Pancreas (tissue), 10 donors: ENCODE results near the gene MUC2. TPM values are rescaled to one million over a fixed set of nuclear protein-coding genes. Genes with fewer than 3 reads are reported as not detected.

Experiments used
- ATAC-seq, 4 donors: fragments of 200-7000 bp; cut with Tn5 transposase; one replicate each; pipeline versions ENCODE4 v1.8.0 to v1.9.1; 2020; ENCODE audit warnings: mild to moderate bottlenecking in 4 of 4, moderate library complexity in 4 of 4
- DNase-seq, 6 donors: peaks; one replicate each; pipeline ENCODE4 v3.0.0-alpha.2; 2020
- FAIRE-seq: peaks from 2 replicates; lab custom pipeline; 2012; peaks lifted over from hg19 to GRCh38; lab: Jason Lieb, UNC
- H3K27ac ChIP-seq, 4 donors: fragments of 200-600 bp; sonication (generic); 1 replicate in 3 of 4; 2 replicates in 1 of 4; pipeline versions ENCODE4 v1.5.0 to v1.8.0; 2020
- H3K27me3 ChIP-seq, 4 donors: fragments of 200-600 bp; one replicate each; pipeline ENCODE4 v1.8.0; 2021
- H3K36me3 ChIP-seq, 3 donors: fragments of 200-600 bp; sonication (generic) in 1 of 3; one replicate each; pipeline versions ENCODE4 v1.5.0 to v1.8.0; 2020 to 2021
- H3K4me1 ChIP-seq, 3 donors: fragments of 200-600 bp; one replicate each; pipeline ENCODE4 v1.8.0; 2021
- H3K4me3 ChIP-seq, 4 donors: fragments of 200-600 bp; sonication (generic) in 2 of 4; one replicate each; pipeline versions ENCODE4 v1.5.0 to v1.8.0; 2020 to 2021
- H3K9me3 ChIP-seq, 4 donors: fragments of 200-600 bp; one replicate each; pipeline ENCODE4 v1.8.0; 2021
- WGBS, 2 donors: extraction: QIAGEN DNeasy Blood & Tissue Kit; methylation state at CpG; one replicate each; pipeline ENCODE4 v1.1.7; 2013; 5-methylcytosine and 5-hydroxymethylcytosine counted together
- intact Hi-C, 3 donors: fragments of 100-400 bp; cut with DNase I; formaldehyde crosslinking; loops; one replicate each; pipeline versions ENCODE4 v1.11.1 to v1.14.2; 2022
- polyA plus RNA-seq, 2 donors: library from polyadenylated mRNA; stranded (reverse); fragments of 200-250 nt; gene quantifications; one replicate each; pipeline ENCODE4 v1.2.3, GENCODE V29; 2013
- total RNA-seq, 6 donors: library from RNA; stranded (reverse); fragmentation: NEBNext Ultra II Directional in 4 of 6; extraction: Animal tissue kit (Norgen Biotek cat#: 25700) in 4 of 6; gene quantifications; one replicate each; pipeline versions ENCODE4 v1.2.1 to v1.2.4, GENCODE V29; 2021 to 2023
- TF ChIP-seq, protein P1 (sequence below), 4 donors: fragments of 200-600 bp; sonication (generic) in 3 of 4; IDR thresholded peaks; one replicate each; pipeline versions ENCODE4 v1.5.0 to v1.8.0; 2021; ENCODE audit warnings: antibody characterized with exemption in 4 of 4
- donor health status: healthy with polysubstance abuse.
- donor health status: DM: no; HTN: no; CAD: no; lungs with moderate emphysema.
- donor health status: DM: no; HTN: no; CAD: no.
- donor health status: control.
- donor health status: control.
- donor health status: Bipolar disorder and iron deficiency.
- donor health status: DM: yes; HTN: yes; CAD: no.
- donor health status: DM: no; HTN: no; CAD: no.
- donor health status: DM: no; HTN: no; CAD: no.
- donor health status: DM: yes; HTN: yes; CAD: no.

MUC2 gene
- total and polyA plus RNA-seq, 8 donors, result 0.03 to 0.57 (median 0.04) TPM; not detected in 4

- ATAC-seq, result peak in 2 of 4 donors; percentile 36 to 42
- Histone ChIP-seq H3K4me3 (no peak overlapping the region), H3K27me3 (no peaks in the 10 kb centered on the region), H3K27ac (no peak overlapping the region), H3K4me1 (no peaks in the 10 kb centered on the region), H3K36me3 (no peaks in the 10 kb centered on the region), H3K9me3 (no peaks in the 10 kb centered on the region)
- DNase-seq, result no peak
- intact Hi-C loops, result no loop called here
- FAIRE-seq, result no peak
- TF ChIP-seq, protein P1, sequence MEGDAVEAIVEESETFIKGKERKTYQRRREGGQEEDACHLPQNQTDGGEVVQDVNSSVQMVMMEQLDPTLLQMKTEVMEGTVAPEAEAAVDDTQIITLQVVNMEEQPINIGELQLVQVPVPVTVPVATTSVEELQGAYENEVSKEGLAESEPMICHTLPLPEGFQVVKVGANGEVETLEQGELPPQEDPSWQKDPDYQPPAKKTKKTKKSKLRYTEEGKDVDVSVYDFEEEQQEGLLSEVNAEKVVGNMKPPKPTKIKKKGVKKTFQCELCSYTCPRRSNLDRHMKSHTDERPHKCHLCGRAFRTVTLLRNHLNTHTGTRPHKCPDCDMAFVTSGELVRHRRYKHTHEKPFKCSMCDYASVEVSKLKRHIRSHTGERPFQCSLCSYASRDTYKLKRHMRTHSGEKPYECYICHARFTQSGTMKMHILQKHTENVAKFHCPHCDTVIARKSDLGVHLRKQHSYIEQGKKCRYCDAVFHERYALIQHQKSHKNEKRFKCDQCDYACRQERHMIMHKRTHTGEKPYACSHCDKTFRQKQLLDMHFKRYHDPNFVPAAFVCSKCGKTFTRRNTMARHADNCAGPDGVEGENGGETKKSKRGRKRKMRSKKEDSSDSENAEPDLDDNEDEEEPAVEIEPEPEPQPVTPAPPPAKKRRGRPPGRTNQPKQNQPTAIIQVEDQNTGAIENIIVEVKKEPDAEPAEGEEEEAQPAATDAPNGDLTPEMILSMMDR (IDR thresholded peaks at IDR 0.05), result no peak
- 61 to 70% methylated on average over 3 of the region's 3 CpGs for WGBS, 2 donors
Observed at GRCh38 chr11:1064167-1064566, 10.5 kb upstream of the MUC2 start.

GRCh38 chr11:1067812-1068496 lies 6.7 kb upstream of the MUC2 start:
- no peak overlapping the region for H3K4me3 ChIP-seq
- peaks cover 0 to under 1% (median 0%) of the 10 kb centered on the region in 3 donors for H3K4me1 ChIP-seq
- DNase-seq, result no peak
- H3K27ac ChIP-seq, result no peak overlapping the region
- no peak for ATAC-seq
- no peaks in the 10 kb centered on the region for H3K9me3 ChIP-seq
- no peaks in the 10 kb centered on the region for H3K36me3 ChIP-seq
- no peak for FAIRE-seq
- no peaks in the 10 kb centered on the region for H3K27me3 ChIP-seq
- WGBS, 2 donors, result 57 to 64% methylated on average over 8 of the region's 8 CpGs
- intact Hi-C loops, result no loop called here
- TF ChIP-seq, protein P1 (IDR thresholded peaks at IDR 0.05), result no peak

- Histone ChIP-seq H3K27me3 (no peaks in the 10 kb centered on the region), H3K27ac (no peak overlapping the region), H3K36me3 (no peaks in the 10 kb centered on the region), H3K9me3 (no peaks in the 10 kb centered on the region), H3K4me3 (no peak overlapping the region), H3K4me1 (peaks cover 0 to 10% (median 0%) of the 10 kb centered on the region in 3 donors)
- no peak for FAIRE-seq
- intact Hi-C loops, result no loop called here
- ATAC-seq, result no peak
- DNase-seq, result no peak
- TF ChIP-seq, protein P1 (IDR thresholded peaks at IDR 0.05), result no peak
Observed at GRCh38 chr11:1069740-1070139, 4.9 kb upstream of the MUC2 start.

DNA sequence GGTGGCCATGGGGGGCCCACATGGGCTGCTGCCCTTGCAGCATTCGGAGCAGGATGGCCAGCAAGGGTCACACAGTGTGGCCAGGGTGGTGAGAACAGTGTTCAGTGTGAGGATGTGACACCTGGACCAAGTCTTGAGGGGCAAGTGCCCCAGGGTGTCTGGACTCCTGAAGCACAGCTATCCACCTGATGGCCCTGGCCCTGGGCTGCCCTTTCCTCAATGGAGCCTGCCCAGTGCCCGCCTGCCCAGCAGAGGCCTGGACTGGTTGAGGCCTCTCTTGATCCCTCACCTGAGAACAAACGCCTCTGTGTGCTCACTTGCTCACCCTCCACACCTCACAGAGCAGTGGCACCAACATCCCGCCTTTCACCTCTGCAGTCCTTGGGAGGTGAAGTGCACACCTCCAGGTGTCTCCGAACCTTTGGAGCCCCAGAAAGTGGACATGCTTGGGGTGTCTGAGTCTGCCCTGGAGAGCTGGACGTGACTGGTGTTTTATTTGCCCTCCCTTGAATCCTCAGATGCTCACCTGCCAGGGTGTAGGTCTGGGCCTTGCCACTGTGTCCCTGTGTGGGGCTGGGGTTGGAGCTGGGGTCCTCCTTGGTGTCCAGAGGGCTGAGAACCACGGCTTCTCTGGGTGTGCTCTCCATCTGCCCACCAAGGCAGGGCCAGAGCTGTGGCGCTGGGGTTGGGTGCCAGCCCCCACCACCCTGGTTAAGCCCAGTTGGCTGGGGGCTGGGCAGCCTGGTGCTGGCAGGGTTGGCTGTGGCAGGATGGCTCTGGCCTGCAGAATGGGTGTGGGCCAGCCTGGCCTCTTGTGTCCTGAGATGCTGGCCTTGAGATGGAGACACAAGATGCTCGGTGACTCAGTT lies 3.8 kb upstream of the MUC2 start:
- H3K4me1 ChIP-seq, result peaks cover 0 to 10% (median 0%) of the 10 kb centered on the region in 3 donors
- 76 to 82% methylated on average over 9 of the region's 9 CpGs for WGBS, 2 donors
- FAIRE-seq, result no peak
- no peak overlapping the region for H3K27ac ChIP-seq
- no peaks in the 10 kb centered on the region for H3K36me3 ChIP-seq
- H3K27me3 ChIP-seq, result no peaks in the 10 kb centered on the region
- DNase-seq, result peak in 1 of 6 donors; percentile 46
- ATAC-seq, result no peak
- H3K9me3 ChIP-seq, result no peaks in the 10 kb centered on the region
- TF ChIP-seq, protein P1 (IDR thresholded peaks at IDR 0.05), result no peak
- intact Hi-C loops, result no loop called here
- H3K4me3 ChIP-seq, result no peak overlapping the region
